IMR-90 (cell line): ENCODE measurements around the gene MYL4.

Source experiments
- CTCF ChIP-seq: conservative IDR thresholded peaks from 2 replicates; pipeline ENCODE4 v1.5.1; 2012; ENCODE audit warnings: mild to moderate bottlenecking, low read depth, low read length, improper control_type of control experiment
- RFX5 ChIP-seq: IDR thresholded peaks from 2 replicates; pipeline ENCODE4 v1.8.0; 2012; ENCODE audit warnings: low read depth, mild to moderate bottlenecking, low read length, moderate library complexity
- SMC3 ChIP-seq: fragments of 150-350 bp; IDR thresholded peaks from 2 replicates; pipeline ENCODE4 v1.6.1; 2016; ENCODE audit warnings: low read depth, mild to moderate bottlenecking, antibody characterized with exemption, low read length, moderate library complexity

- TF ChIP-seq CTCF (no peak), RFX5 (no peak), SMC3 (no peak)
Observed at GRCh38 chr17:47223460-47223859, 14.3 kb downstream of the MYL4 start.
